HG03558 (cell line): Measurements from ENCODE around the gene TSPAN11.

Experiments used
- ATAC-seq: cut with Tn5 transposase; IDR thresholded peaks from one replicate; pipeline ENCODE4 v1.9.1; 2021; ENCODE audit warnings: moderate number of reproducible peaks; ENCODE audit not compliant: unreplicated experiment; ENCODE audit errors: extremely low read depth

Gene TSPAN11

GRCh38 chr12:30976206-30976605 lies 49.7 kb downstream of the TSPAN11 start:
- ATAC-seq: no peak

- no peak for ATAC-seq
Measured at GRCh38 chr12:30977124-30977523, 50.6 kb downstream of the TSPAN11 start.

GRCh38 chr12:30977537-30978349 lies 51.2 kb downstream of the TSPAN11 start:
- no peak for ATAC-seq

- ATAC-seq: no peak
Measured at GRCh38 chr12:30978639-30979038, 52.1 kb downstream of the TSPAN11 start.

GRCh38 chr12:30979371-30980259 lies 53.1 kb downstream of the TSPAN11 start:
- no peak for ATAC-seq

- ATAC-seq: no peak
Measured at GRCh38 chr12:30980955-30981662, 54.6 kb downstream of the TSPAN11 start.

GRCh38 chr12:30982413-30982812 lies 55.9 kb downstream of the TSPAN11 start:
- ATAC-seq: no peak

- ATAC-seq: no peak
Measured at GRCh38 chr12:30985814-30986452, 59.4 kb downstream of the TSPAN11 start.

GRCh38 chr12:30988086-30988485 lies 61.5 kb downstream of the TSPAN11 start:
- no peak for ATAC-seq

- no peak for ATAC-seq
Measured at GRCh38 chr12:30988646-30989286, 62.2 kb downstream of the TSPAN11 start.

GRCh38 chr12:30989754-30990153 lies 63.2 kb downstream of the TSPAN11 start:
- no peak for ATAC-seq

GRCh38 chr12:30990316-30990715 lies 63.8 kb downstream of the TSPAN11 start:
- ATAC-seq: no peak

GRCh38 chr12:30990776-30991175 lies 64.2 kb downstream of the TSPAN11 start:
- ATAC-seq: no peak

- no peak for ATAC-seq
Measured at GRCh38 chr12:30991466-30991865, 64.9 kb downstream of the TSPAN11 start.

- no peak for ATAC-seq
Measured at GRCh38 chr12:30992381-30992780, 65.8 kb downstream of the TSPAN11 start.

GRCh38 chr12:30993766-30994165 lies 67.2 kb downstream of the TSPAN11 start:
- ATAC-seq: no peak

GRCh38 chr12:30994274-30994673 lies 67.7 kb downstream of the TSPAN11 start:
- ATAC-seq: no peak

GRCh38 chr12:30996255-30996654 lies 69.7 kb downstream of the TSPAN11 start:
- no peak for ATAC-seq

GRCh38 chr12:30996752-30997151 lies 70.2 kb downstream of the TSPAN11 start:
- ATAC-seq: no peak
